Fibroblast of skin of abdomen (primary cell): ENCODE measurements around the gene TRAPPC11.
A peak's percentile ranks its signal among the peaks of the same experiment; 100 is the strongest.
"Not testable (repeated sequence)": the region's sequence is repeated elsewhere in the genome, so short reads cannot be mapped to it uniquely, and the experiment has no call there.

Experiments used
- DNase-seq: peaks from one replicate; pipeline ENCODE4 v3.0.0-alpha.2; 2013

The TRAPPC11 gene

GRCh38 chr4:183722731-183723560 is 63.9 kb downstream of the TRAPPC11 start:
- peak; percentile 21 for DNase-seq

GRCh38 chr4:183723561-183724228 is 64.6 kb downstream of the TRAPPC11 start:
- DNase-seq, result no peak

DNA sequence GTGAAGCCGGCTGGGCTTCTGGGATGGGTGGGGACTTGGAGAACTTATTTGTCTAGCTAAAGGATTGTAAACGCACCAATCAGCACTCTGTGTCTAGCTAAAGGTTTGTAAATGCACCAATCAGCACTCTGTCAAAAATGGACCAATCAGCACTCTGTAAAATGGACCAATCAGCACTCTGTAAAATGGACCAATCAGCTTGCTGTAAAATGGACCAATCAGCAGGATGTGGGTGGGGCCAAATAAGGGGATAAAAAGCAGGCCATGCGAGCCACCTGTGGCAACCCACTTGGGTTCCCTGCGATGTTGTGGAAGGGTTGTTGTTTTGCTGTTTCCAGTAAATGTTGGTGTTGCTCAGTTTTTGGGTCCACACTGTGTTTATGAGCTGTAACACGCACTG is 66.5 kb downstream of the TRAPPC11 start:
- DNase-seq, result not testable (repeated sequence)

DNA sequence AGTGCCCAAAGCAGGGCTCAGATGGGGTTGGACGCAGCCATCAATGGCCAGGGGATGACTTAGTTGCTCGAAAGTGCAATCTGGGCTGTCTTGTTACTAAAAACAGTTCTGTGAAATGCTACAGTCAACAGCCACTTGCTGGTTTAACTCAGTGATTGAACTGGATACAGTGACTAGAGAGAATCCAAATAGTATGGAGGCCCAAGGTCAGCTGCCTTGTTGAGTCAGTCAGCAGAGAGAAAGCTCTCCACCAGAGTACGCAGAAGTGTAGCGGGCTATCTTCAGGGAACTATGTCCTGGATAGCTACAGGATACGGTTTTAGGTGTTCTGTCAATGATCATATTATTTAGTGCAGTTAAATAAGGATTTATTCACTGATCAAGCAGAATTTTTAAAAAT is 68.4 kb downstream of the TRAPPC11 start:
- DNase-seq, result no peak

GRCh38 chr4:183728223-183729068 is 69.4 kb downstream of the TRAPPC11 start:
- DNase-seq, result no peak

- DNase-seq, result no peak
Measured at GRCh38 chr4:183729069-183729406, 69.9 kb downstream of the TRAPPC11 start.

DNA sequence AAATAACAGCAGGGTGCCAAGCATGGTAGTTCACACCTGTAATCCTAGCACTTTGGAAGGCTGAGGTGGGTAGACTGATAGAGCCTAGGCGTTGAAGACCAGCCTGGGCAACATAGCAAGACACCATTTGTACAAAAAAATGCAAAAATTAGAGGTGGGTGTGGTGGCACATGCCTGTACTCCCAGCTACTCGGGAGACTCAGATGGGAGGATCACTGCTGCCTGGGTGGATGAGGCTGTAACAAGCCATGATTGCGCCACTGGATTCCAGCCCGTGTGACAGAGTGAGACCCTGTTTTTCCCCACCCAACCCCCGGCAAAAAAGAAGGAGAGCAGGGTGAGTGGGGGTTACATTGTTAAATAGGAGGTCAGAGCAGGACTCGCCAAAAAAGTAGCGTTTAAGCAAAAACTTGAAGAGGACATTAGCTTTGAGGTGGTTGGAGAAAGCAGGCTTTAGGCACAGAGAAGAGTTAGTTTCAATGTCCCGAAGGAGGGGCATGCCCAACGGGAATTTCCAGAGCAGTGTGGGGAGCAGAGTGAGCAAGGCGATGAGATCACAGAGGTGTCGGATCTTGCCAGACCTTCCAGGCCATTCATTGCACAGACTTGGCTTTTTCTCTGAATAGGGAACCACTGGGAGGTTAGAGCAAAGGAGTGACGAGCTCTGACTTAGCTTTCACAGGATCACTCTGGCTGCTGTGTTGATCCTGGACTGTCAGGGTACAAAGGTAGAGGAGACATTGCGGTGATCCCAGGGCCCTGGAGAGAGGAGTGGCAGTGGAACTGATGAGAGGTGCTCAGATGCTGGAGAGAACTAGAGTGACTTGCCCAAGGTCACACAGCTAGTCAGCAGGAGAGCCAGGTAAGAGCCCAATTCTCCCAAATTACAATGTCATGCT is 70.6 kb downstream of the TRAPPC11 start:
- DNase-seq, result no peak

- no peak for DNase-seq
Measured at GRCh38 chr4:183732296-183732695, 73.2 kb downstream of the TRAPPC11 start.

DNA sequence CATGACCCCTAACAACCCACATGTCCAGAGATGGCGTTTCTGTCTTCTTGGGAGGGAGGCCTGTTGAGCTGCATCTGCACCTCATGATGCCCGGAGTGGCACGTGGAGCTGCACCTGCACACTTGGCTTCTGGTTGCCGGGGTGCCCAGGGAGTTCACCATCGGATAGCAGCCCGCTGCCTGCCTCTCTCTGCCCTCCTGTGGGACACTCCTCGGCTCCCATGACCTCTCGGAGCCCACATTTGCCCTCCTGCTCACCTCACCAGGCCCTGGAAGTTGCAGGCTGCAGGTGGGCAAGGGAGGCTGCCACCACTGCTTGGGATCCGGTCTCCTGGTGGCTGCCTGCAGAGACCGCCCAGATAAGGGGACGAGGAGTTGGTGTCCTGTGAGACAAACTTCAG is 74.1 kb downstream of the TRAPPC11 start:
- no peak for DNase-seq

GRCh38 chr4:183738081-183738673 is 79.1 kb downstream of the TRAPPC11 start:
- DNase-seq, result no peak

DNA sequence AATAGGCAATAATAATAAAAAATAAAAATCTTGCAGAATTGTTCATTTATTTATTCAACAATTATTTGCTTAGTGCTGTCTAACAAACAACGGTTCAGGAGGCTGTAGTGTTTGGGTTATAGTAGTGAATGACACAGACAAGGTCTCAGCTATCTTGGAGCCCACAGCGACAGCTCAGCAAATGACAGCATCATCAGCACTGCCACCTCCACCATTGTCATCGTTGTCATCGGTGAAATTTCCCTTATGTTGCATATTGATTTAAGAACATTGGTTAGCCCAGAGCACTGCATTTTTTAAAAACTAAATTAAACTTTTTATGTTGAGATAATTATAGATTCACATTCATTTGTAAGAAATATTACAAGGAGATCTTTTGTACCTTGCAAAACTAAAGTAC is 79.9 kb downstream of the TRAPPC11 start:
- DNase-seq, result no peak

- no peak for DNase-seq
Measured at GRCh38 chr4:183746305-183747229, 87.5 kb downstream of the TRAPPC11 start.

GRCh38 chr4:183747380-183747779 is 88.3 kb downstream of the TRAPPC11 start:
- no peak for DNase-seq

DNA sequence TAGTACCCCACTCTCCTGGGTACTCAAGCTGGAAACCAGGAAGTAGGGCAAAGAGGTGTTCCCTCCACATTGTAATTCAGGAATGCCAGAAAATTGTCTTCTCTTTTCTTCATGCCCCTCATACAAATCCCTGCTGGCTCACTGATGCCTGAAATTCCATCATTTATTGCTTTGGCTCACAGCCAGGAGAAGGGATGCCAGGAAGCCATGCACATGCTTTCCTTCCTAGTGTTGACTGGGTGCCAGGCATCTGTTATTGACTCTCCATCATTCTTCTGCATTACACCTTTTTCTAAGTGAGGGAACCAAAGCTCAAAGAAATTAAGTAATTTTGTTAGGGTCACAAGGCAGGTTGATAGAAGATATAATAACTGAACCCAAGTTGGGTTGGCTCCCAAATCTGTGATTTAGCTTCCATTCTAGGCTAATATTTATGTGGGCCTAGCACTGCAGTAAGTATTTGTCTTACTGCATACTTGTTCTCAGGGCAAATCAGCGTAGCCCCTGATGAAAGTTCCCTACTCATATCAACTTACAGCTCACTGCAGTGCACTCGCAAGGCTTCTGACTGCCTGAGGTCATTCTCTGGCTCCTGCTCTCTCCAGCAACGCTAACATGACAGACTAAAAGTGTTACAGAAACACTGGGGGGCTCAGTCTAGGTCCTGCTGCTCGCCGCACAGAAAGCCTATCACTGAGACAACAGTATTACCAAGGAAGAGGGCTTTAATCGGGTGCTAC is 89.0 kb downstream of the TRAPPC11 start:
- no peak for DNase-seq

DNA sequence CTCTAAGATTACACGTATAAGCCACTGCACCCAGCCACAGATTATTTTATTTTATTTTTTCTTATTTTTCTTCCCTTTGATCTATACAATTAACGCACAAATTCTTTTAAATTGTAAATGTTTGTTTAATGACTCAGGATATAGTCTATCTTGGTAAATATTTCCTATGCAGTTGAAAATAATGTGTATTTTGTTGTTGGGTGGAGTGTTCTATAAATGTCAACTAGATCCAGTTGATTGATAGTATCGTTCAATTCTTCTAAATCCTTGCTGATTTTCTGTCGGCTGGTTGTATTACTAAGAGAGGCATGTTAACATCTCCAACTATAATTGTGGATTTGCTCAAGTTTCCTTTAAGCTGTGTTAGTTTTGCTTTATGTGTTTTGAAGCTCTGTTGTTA is 92.0 kb downstream of the TRAPPC11 start:
- no peak for DNase-seq

DNA sequence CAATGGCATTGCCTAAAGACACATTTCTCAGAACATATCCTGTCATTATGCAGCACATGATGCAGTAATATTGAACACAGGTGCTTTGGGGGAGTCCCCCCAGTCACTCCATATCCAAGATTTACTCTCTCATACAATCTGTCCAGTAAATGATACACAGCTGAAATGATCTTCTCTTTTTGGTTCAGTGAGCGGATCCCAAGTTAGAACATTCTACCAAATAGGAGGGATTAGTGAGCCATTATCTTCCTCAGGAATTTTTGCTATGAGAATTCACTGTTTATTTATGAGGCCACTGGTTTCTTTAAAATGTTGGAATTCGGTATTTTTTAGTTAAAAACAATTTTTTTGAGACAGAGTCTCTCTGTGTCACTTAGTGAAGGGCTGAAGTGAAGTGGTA is 96.5 kb downstream of the TRAPPC11 start:
- no peak for DNase-seq

DNA sequence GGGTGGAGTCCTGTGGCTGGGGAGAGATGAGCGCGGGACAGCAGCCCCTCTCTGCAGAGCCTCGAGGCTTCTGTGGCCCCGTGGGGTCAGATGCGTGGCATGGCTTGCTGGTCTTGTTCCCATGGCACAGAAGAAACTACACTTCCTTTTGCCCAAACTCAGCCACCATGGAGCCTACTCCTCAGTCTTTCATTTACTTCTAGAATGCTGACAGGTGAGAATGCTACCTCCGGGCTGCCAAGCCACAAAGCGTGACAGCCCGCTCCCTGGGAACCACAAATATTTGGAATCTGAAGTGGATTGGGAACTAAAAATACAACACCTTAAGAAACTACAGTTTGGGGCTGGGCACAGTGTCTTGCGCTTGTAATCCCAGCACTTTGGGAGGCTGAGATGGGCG is 98.0 kb downstream of the TRAPPC11 start:
- no peak for DNase-seq

- DNase-seq, result no peak
Measured at GRCh38 chr4:183758061-183758757, 99.1 kb downstream of the TRAPPC11 start.

GRCh38 chr4:183758758-183759447 is 99.8 kb downstream of the TRAPPC11 start:
- no peak for DNase-seq
